GM12891 (cell line): ENCODE results near the gene C6orf163. TPM values are rescaled to one million over a fixed set of nuclear protein-coding genes. Genes with fewer than 3 reads are reported as not detected.
"Not testable (repeated sequence)": the region's sequence is repeated elsewhere in the genome, so short reads cannot be mapped to it uniquely, and the experiment has no call there.

Experiments
- DNase-seq: peaks from one replicate; pipeline ENCODE4 v3.0.0; 2011; ENCODE audit warnings: low spot score; ENCODE audit not compliant: insufficient read length
- FAIRE-seq: peaks from 2 replicates; lab custom pipeline; 2011; peaks lifted over from hg19 to GRCh38; lab: Jason Lieb, UNC
- PAX5 ChIP-seq: IDR thresholded peaks from 2 replicates; pipeline ENCODE4 v1.6.1; 2011; ENCODE audit warnings: low read length, moderate library complexity, mild to moderate bottlenecking; ENCODE audit not compliant: insufficient read depth, severe bottlenecking
- POLR2A ChIP-seq: IDR thresholded peaks from 2 replicates; pipeline ENCODE4 v1.6.1; 2011; ENCODE audit warnings: low read depth, low read length, control low read depth
- POLR2AphosphoS5 ChIP-seq: IDR thresholded peaks from 2 replicates; pipeline ENCODE4 v1.6.1; 2011; ENCODE audit warnings: low read depth, low read length, control low read depth
- POU2F2 ChIP-seq: IDR thresholded peaks from 2 replicates; pipeline ENCODE4 v1.6.1; 2011; ENCODE audit warnings: low read depth, mild to moderate bottlenecking, control low read depth, low read length, moderate library complexity
- SPI1 ChIP-seq: IDR thresholded peaks from 2 replicates; pipeline ENCODE4 v1.6.1; 2011; ENCODE audit warnings: low read depth, low read length, control low read depth
- TAF1 ChIP-seq: IDR thresholded peaks from 2 replicates; pipeline ENCODE4 v1.6.1; 2011; ENCODE audit warnings: low read depth, low read length, control low read depth
- polyA plus RNA-seq: library from polyadenylated mRNA; unstranded; fragments of >200 nt; gene quantifications from one replicate; pipeline ENCODE4 v1.2.1, GENCODE V29; 2012; ENCODE audit warnings: low read depth, missing spikeins, inconsistent platforms; ENCODE audit not compliant: missing spikeins

The C6orf163 gene
- polyA plus RNA-seq: 1.2 TPM

DNA sequence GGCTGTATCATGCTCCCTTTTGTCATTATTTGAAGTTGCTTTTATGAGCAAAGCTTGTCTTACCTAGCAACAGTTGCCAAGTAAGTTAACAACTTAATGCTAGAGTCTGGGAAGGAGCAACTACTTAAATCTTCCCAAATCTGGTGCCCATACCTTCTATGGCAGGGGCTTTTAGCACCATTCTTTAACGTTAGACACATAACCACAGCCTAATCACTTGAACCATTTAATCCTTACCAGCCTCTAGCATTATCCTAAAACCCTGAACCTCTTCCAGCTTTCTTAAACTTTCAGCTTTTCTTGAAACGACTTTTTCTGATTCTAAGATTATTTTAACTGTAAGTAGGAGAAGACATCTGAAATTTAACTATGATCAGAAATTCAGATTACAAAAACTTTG, at the start of gene C6orf163:
Gene C6orf163, plus strand, starts transcription at position 83 of the 400 bp plus-strand sequence. Its CDS starts 287 bp downstream, at position 370.
- TF ChIP-seq TAF1 (no peak), POU2F2 (no peak), SPI1 (no peak), PAX5 (no peak), POLR2AphosphoS5 (no peak), POLR2A (no peak)
- no peak for FAIRE-seq

GRCh38 chr6:87297119-87297518, 47.5 kb upstream of the C6orf163 start:
- DNase-seq: no peak
- FAIRE-seq: no peak
- TF ChIP-seq POLR2AphosphoS5 (no peak), POLR2A (no peak)

More for the DNA sequence above, at the start of gene C6orf163:
- no peak for DNase-seq

GRCh38 chr6:87301277-87301676, 43.3 kb upstream of the C6orf163 start:
- not testable (repeated sequence) for DNase-seq, FAIRE-seq

DNA sequence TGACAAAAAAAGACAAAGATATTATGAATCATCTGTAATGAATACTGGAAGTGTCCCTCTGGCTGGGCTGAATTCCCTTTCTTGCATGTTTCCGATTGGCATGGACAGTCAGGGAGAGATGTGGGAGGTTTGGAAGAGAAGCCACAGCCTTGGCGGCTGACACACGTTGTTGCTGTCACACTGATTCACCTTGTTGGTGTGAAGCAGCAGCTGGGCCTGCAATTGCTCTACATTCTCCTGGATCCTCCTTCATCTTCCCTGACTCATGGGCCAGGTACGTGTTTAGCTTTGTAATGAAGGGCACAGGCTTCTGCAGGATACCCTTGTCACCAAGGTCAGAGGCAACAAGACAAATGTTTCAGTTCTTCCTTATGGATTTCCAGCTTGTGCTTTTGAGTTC, 35.6 kb upstream of the C6orf163 start:
- TF ChIP-seq POU2F2 (no peak), SPI1 (no peak), POLR2A (no peak), PAX5 (no peak), TAF1 (no peak), POLR2AphosphoS5 (no peak)
- no peak for DNase-seq
- no peak for FAIRE-seq

DNA sequence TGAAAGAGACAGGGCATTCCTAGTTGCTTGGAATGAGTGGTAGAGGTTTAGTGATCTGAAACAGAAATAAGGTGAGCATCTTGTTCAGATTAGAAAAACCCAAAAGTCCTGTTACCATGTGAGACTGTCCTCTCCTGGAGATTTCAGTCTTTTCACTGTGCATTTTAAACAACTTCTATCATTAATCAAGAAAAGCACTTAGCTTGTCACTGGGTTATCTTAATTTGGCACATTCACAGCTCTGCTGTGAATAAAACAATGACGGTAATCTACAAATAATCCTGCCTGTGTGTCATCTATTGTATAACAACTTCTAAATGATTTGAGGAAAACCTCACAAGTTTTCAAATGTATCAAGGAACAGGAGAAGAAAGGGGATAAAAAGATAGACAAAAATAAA, 31.8 kb upstream of the C6orf163 start:
- DNase-seq (no peak), FAIRE-seq (no peak)
- TF ChIP-seq POU2F2 (no peak), PAX5 (no peak)

- DNase-seq: no peak
- FAIRE-seq: no peak
- no peak for TF ChIP-seq SPI1
Measured at GRCh38 chr6:87315071-87315470, 29.5 kb upstream of the C6orf163 start.

DNA sequence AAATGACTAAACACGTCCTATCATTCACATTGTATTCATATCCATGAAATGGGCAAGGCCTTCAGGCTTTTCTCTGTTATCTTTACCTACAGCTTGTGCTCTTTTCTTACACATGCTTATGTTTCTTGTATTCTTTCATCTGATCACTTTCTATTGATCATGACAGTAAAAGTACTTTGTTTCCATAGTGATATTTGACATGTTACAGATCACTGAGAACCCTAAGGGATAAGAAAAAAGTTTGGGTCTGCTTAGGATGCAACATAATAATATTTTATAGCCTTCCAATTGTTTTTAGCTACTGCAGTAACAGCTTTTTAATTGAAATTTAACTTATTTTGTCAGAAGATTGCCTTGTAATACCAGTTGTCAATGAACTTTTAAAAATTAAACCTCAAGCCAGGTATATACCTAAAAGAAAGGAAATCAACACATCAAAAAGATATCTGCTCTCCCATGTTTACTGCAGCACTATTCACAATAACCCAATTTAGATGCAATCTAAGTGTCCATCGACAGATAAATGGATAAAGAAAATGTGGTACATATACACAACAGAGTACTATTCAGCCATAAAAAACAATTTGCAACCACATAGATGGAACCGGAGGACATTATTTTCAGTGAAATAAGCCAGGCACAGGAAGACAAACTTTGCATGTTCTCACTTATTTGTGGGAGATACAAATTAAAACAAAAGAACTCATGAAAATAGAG, 25.2 kb upstream of the C6orf163 start:
- TF ChIP-seq SPI1 (no peak), PAX5 (no peak), POLR2AphosphoS5 (no peak), POU2F2 (no peak)
- FAIRE-seq: no peak
- no peak for DNase-seq

- TF ChIP-seq SPI1: no peak
- 0 out of 2 replicates have a peak, but pooled peaks have one; percentile 27 for TF ChIP-seq TAF1
- peak; percentile 72 for TF ChIP-seq POLR2A
- TF ChIP-seq POLR2AphosphoS5: peak; percentile 56; the same call in 1 of the 2 replicates
- no peak for TF ChIP-seq POU2F2
- peak; percentile 54 for TF ChIP-seq PAX5
- DNase-seq (peak; percentile 90), FAIRE-seq (peak; percentile 90)
Measured at GRCh38 chr6:87322304-87323212, 22.1 kb upstream of the C6orf163 start, which contains the start of gene SMIM8. Gene SMIM8, plus strand, starts transcription at chr6:87322588. Its CDS starts 14,444 bp downstream, at chr6:87337032.

DNA sequence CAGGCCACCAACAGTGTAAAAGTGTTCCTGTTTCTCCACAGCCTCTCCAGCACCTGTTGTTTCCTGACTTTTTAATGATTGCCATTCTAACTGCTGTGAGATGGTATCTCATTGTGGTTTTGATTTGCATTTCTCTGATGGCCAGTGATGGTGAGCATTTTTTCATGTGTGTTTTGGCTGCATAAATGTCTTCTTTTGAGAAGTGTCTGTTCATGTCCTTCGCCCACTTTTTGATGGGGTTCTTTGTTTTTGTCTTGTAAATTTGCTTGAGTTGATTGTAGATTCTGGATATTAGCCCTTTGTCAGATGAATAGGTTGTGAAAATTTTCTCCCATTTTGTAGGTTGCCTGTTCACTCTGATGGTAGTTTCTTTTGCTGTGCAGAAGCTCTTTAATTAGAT, 20.7 kb upstream of the C6orf163 start:
- DNase-seq, FAIRE-seq: not testable (repeated sequence)

DNA sequence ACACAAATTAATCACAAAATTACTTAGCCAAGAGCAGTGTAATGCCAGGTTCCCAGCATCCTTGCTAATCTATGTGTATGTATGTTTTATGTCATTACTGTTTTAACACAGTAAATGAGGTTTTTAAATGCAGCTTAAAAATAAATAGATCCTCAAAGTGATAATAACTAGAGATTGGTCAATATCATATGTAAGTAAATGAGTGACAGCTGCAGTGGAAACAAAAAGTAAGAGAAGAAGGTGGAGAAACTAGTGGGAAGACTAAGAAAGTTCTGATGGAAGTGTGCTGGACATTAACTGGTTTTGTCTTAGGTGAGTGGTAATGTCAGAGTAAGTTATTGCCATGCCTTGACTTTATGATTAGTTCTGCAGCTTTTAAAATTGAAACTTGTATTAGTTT, 13.7 kb upstream of the C6orf163 start:
- DNase-seq: no peak
- no peak for FAIRE-seq
- no peak for TF ChIP-seq POLR2A
- TF ChIP-seq POLR2AphosphoS5: no peak
- TF ChIP-seq SPI1: no peak
- no peak for TF ChIP-seq TAF1
- no peak for TF ChIP-seq PAX5
- no peak for TF ChIP-seq POU2F2
